HFFc6 (cell line): ENCODE data around the gene KIAA1549. TPM values are rescaled to one million over a fixed set of nuclear protein-coding genes. Genes with fewer than 3 reads are reported as not detected.

Experiments used
- DNase-seq: peaks from one replicate; pipeline ENCODE4 v3.0.0-alpha.2; 2018
- H3K27ac Mint-ChIP-seq: 2 replicates; pipeline ENCODE4 v1.8.0; 2020; ENCODE audit warnings: mild to moderate bottlenecking, mixed read lengths
- H3K27me3 Mint-ChIP-seq: 2 replicates; pipeline ENCODE4 v1.8.0; 2021; ENCODE audit warnings: mild to moderate bottlenecking, moderate library complexity, mixed read lengths; ENCODE audit not compliant: insufficient read depth
- H3K36me3 Mint-ChIP-seq: 2 replicates; pipeline ENCODE4 v1.8.0; 2021; ENCODE audit warnings: low read depth, mixed read lengths
- H3K4me1 Mint-ChIP-seq: 2 replicates; pipeline ENCODE4 v1.8.0; 2020; ENCODE audit warnings: low read depth, mixed read lengths
- H3K4me3 Mint-ChIP-seq: 2 replicates; pipeline ENCODE4 v1.8.0; 2020; ENCODE audit warnings: mild to moderate bottlenecking, moderate library complexity, mixed read lengths
- H3K9me3 Mint-ChIP-seq: 2 replicates; pipeline ENCODE4 v1.8.0; 2020; ENCODE audit warnings: mild to moderate bottlenecking, mixed read lengths
- CTCF ChIP-seq: fragments of 200-600 bp; sonication (generic); IDR thresholded peaks from 2 replicates; pipeline ENCODE4 v1.5.0; 2021; ENCODE audit warnings: antibody characterized with exemption, mild to moderate bottlenecking
- total RNA-seq, 6 experiments: library from RNA; stranded (reverse); fragmentation: NEBNext Ultra II Directional; extraction: Animal tissue kit (Norgen Biotek cat#: 25700); gene quantifications; 2 replicates in 1 of 6; 3 replicates in 5 of 6; pipeline ENCODE4 v1.2.3, GENCODE V29; 2021

The KIAA1549 gene
- total RNA-seq, 6 experiments from 2014 or later: 7.0 to 13.3 (median 7.9) TPM

GRCh38 chr7:138916731-138917130, 64.5 kb downstream of the KIAA1549 start:
- Mint-ChIP-seq H3K9me3 (no peaks in the 10 kb centered on the region), H3K27ac (no peak overlapping the region), H3K27me3 (peaks cover 1% of the 10 kb centered on the region; the same call in 1 of the 2 replicates), H3K4me3 (no peak overlapping the region), H3K36me3 (peaks cover 33% of the 10 kb centered on the region), H3K4me1 (peaks cover 32% of the 10 kb centered on the region)
- no peak for TF ChIP-seq CTCF
- no peak for DNase-seq

DNA sequence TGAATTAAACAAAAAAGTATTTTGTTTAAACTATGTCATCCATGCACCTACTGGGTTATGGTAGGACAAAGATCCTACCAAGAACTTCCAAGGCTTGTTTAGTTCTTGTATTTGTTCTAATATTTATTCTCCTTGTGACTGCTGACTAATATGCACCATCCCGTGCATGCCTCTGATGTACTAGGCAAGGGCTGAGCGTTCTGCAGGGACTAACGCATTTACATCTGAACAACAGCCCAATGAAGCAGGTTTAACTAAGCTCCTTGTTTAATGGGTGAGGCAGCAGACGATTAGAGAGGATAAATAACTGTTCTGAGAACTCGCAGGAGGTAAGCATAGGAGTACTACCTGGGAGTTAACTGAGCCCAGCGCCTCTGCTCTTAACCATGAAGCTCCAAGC, 64.9 kb downstream of the KIAA1549 start:
- H3K27ac Mint-ChIP-seq: no peak overlapping the region
- no peak overlapping the region for H3K4me3 Mint-ChIP-seq
- peaks cover 33% of the 10 kb centered on the region for H3K36me3 Mint-ChIP-seq

DNA sequence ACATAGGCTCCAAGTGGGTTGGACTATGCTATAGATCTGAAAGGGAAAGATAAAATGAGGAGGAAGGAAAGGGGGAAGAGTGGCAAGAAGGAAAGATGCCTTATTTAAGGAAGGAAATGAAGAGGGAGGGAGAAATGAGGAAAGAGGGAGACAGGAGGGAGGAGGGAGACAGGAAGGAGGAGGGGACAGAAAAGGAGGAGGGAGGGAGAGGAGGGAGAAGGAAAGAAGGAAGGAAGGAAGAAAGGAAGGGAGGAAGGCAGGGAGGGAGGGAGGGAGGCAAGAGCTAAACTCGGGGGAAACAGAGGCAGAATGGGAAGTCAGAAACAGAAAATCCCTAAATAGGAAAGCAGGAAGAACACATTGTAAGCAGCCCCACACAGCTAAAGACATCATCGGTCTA, 67.4 kb downstream of the KIAA1549 start:
- no peak for DNase-seq
- no peak overlapping the region for H3K27ac Mint-ChIP-seq
- H3K4me1 Mint-ChIP-seq: peaks cover 14% of the 10 kb centered on the region
- H3K36me3 Mint-ChIP-seq: peaks cover 33% of the 10 kb centered on the region
- TF ChIP-seq CTCF: no peak
- H3K27me3 Mint-ChIP-seq: peaks cover 1% of the 10 kb centered on the region; the same call in 1 of the 2 replicates
- no peak overlapping the region for H3K4me3 Mint-ChIP-seq
- H3K9me3 Mint-ChIP-seq: no peaks in the 10 kb centered on the region

More for the DNA sequence above, 64.9 kb downstream of the KIAA1549 start:
- H3K27me3 Mint-ChIP-seq: peaks cover 1% of the 10 kb centered on the region; the same call in 1 of the 2 replicates
- H3K4me1 Mint-ChIP-seq: peaks cover 32% of the 10 kb centered on the region
- H3K9me3 Mint-ChIP-seq: no peaks in the 10 kb centered on the region
- no peak for TF ChIP-seq CTCF
- no peak for DNase-seq

- H3K27me3 Mint-ChIP-seq: peaks cover 1% of the 10 kb centered on the region; the same call in 1 of the 2 replicates
- H3K9me3 Mint-ChIP-seq: no peaks in the 10 kb centered on the region
- peaks cover 11% of the 10 kb centered on the region for H3K36me3 Mint-ChIP-seq
- DNase-seq: no peak
- H3K4me3 Mint-ChIP-seq: no peak overlapping the region
- no peak for TF ChIP-seq CTCF
- H3K4me1 Mint-ChIP-seq: 0 out of 2 replicates have a peak, but pooled peaks cover 6% of the 10 kb centered on the region
- H3K27ac Mint-ChIP-seq: no peak overlapping the region
Observed at GRCh38 chr7:138911007-138911406, 70.2 kb downstream of the KIAA1549 start.

GRCh38 chr7:138907850-138908249, 73.3 kb downstream of the KIAA1549 start:
- DNase-seq: no peak
- no peak overlapping the region for H3K4me3 Mint-ChIP-seq

More at GRCh38 chr7:138907850-138908249, 73.3 kb downstream of the KIAA1549 start:
- no peak for TF ChIP-seq CTCF
- H3K27ac Mint-ChIP-seq: no peak overlapping the region
- no peaks in the 10 kb centered on the region for H3K27me3 Mint-ChIP-seq
- H3K4me1 Mint-ChIP-seq: no peaks in the 10 kb centered on the region
- H3K9me3 Mint-ChIP-seq: no peaks in the 10 kb centered on the region
- H3K36me3 Mint-ChIP-seq: peaks cover 16% of the 10 kb centered on the region
